Stimulated activated CD8-positive, alpha-beta memory T cell treated with anti-CD3 and anti-CD28 coated beads, Interleukin-7, amount 100 ng/mL, for 1 hour (primary cell): ENCODE measurements around the gene FAM20C.

Experiments
- DNase-seq, 2 donors: peaks; one replicate each; pipeline ENCODE4 v3.0.0-alpha.2; 2020; ENCODE audit warnings: low read depth in 2 of 2

The FAM20C gene

GRCh38 chr7:271266-272107, 79.1 kb downstream of the FAM20C start:
- DNase-seq: no peak

DNA sequence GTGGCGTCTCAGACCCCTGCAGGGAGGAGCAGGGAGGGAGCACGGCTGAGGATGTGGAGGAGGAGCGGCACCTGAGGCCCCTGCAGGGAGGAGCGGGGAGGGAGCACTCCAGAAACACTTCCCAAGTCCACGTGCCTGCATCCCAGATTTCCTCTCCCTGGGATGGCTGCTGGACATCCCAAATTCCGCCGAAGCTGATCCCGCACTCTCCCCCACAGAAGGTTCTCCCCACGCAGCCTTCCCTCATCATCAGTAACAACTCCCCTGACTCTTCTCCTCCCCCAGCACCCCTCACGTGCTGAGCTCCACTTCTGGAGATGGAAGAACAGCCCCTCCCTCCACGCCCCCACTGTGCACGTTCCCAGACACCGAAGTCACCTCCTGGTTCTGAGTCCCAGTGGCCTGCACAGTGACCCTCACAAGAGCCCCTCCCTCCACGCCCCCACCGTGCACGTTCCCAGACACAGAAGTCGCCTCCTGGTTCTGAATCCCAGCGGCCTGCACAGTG, 79.8 kb downstream of the FAM20C start:
- no peak for DNase-seq

- DNase-seq: no peak
Measured at GRCh38 chr7:272631-273030, 80.3 kb downstream of the FAM20C start.

DNA sequence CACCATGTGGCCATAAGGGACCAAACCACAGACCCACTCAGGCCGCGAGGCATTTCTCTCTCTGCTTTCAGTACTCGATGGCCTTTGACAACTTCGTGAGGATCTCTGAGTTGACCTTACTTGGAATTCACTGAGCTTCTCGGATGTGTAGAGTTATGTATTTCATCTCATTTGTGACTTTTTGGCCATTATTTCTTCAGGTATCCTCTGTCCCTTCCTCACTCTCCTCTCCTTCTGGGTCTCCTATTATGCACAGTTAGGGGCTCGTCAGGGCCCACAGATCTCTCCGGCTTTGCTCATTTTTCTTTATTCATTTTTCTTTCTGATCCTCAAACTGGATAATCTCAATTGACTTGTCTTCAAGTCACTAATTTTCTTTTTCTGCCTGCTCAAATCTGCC, 81.0 kb downstream of the FAM20C start:
- no peak for DNase-seq

GRCh38 chr7:274266-274665, 81.9 kb downstream of the FAM20C start:
- no peak for DNase-seq

- DNase-seq: no peak
Measured at GRCh38 chr7:276230-276835, 84.0 kb downstream of the FAM20C start.

- DNase-seq: no peak
Measured at GRCh38 chr7:277228-277627, 84.9 kb downstream of the FAM20C start.

DNA sequence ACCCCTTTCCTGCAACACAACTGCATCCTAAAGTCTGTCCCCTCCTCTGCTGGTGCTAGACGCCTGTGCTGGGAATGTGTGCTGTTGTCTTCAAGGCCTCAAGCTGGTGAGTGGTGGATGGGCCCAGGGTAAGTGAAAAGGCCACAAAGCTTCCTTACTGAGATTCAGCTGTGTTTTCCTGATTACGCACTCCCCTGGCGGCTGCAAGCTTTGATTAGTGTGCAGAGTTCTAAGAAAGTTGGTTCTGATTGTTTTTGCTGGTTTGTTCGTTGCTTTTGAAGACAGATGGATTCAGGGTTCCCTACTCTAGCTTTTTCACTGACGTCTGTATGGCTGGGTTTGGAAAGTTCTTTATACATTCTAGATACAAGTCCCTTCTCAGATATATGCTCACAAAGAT, 85.7 kb downstream of the FAM20C start:
- no peak for DNase-seq

- DNase-seq: no peak
Measured at GRCh38 chr7:279821-280220, 87.5 kb downstream of the FAM20C start.

- DNase-seq: no peak
Measured at GRCh38 chr7:280461-280860, 88.1 kb downstream of the FAM20C start.

DNA sequence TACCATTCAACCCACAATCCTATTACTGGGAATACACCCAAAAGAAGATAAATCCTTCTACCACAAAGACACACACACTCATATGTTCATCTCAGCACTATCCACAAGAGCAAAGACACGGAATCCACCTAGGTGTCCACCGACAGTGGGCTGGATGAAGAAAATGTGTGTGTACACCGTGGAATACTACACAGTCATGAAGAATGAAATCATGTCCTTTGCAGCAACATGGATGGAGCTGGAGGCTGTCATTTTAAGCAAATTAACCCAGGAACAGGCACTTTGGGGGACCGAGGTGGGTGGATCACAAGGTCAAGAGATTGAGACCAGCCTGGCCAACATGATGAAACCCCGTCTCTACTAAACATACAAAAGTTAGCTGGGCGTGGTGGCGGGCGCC, 89.3 kb downstream of the FAM20C start:
- DNase-seq: no peak

- no peak for DNase-seq
Measured at GRCh38 chr7:282621-283020, 90.2 kb downstream of the FAM20C start.

DNA sequence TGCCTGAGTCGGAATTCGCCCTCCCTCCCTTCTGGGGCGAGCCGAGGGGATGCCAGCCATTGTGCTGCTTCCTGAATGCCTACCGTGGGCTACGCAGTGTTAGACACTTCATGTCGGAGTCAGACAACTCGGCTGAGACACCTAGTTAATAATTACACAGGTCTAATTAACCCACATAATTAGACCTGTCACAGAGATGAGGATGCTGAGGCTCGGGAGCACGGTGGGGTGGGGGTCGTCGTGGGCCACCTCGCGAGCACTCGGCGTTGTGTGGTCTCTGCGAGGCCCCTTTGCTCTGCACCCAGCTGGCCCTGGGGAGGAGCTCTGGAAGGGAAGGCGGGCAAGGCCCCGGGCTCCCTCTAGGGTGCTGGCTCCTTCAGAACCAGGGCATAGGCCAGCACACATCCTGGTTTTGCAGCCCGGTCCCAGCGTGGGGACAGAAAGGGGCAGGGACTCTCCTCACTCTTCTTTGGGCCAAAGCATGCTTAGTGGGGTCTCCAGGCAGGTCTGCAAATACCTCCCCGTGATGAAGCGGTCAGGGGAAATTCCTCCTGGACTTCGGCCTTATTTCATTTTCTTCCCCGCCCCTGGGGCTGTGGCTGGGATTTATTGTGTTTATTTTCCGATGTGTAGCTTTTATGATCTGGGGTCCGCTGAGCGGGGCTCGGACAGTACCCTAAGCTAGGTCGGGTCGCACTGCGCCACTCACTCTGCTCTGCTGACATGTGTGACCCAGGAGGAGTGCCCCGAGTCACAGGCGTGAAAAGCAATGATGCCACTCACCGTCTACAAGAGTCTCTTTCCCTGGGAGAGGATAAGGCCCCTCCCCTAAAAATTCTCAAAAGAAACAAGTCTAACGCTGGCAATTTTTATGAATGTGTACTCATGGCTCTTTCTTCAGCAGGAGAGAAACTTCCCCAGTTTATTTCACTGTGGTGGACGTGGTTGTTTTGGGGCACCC, 92.7 kb downstream of the FAM20C start:
- DNase-seq: no peak

DNA sequence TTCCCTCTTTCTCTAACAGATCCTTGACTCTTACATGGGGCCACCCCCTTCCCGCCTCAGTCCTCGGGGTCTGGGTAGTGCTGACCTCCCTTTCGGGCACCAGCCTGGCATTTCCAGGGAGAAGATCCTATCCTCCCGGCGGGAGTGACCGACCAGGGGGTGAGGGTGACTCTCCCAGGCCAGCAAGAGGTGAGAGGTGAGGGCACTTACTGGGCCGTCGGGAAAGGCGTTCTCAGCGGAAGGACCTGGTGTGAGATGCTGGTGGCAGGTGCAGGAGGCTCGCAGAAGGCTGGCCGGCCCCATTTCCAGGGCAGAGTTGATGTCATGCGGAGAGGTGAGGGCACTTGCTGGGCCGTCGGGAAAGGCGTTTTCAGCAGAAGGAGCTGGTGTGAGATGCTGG, 93.4 kb downstream of the FAM20C start:
- no peak for DNase-seq

GRCh38 chr7:286266-286665, 93.9 kb downstream of the FAM20C start:
- no peak for DNase-seq

DNA sequence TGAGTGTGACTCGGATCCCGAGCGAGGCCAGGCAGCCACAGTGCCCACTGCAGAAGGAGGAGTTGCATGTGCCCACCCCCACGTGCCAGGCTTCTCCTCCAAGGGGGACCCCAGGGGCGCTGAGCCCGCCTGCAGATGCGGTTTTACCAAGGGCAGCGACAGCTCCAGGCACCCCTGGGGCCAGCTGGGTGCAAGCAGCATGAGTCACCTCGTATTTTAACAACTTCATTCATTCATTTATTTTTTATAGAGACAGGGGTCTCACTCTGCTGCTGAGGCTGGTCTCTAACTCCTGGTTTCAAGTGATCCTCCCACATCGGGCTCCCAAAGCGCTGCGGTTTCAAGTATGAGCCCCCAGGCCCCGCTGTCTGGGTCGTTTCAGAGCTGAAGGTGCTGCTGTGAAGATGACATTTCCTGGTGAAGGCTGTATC, 96.3 kb downstream of the FAM20C start:
- no peak for DNase-seq

DNA sequence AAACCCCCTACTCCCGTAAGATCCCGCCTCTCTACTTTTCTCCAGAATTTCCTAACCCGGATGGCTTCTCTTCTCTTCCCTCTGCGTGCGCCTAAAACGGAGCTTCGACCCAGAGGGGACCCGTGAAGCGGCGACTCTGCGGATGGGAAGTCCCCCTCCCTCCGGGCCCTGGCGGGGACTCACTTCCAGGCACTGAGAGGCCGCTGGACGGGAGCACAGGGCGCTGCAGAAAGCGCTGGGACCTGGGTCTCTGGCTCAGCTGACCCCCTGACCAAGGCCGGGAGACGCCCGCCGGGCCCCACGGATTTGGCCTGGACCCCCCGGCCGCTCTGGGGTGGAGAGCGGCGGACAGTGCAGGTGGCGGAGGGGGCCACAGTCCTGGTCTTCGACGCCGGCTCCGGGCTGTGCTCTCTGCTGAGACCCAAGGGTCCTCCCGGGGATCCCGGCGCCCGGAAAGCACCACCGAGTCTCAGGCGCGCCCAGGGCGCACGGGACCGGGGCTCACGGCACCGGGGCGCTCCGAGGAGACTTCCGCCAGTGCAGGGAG, 96.9 kb downstream of the FAM20C start:
- no peak for DNase-seq

DNA sequence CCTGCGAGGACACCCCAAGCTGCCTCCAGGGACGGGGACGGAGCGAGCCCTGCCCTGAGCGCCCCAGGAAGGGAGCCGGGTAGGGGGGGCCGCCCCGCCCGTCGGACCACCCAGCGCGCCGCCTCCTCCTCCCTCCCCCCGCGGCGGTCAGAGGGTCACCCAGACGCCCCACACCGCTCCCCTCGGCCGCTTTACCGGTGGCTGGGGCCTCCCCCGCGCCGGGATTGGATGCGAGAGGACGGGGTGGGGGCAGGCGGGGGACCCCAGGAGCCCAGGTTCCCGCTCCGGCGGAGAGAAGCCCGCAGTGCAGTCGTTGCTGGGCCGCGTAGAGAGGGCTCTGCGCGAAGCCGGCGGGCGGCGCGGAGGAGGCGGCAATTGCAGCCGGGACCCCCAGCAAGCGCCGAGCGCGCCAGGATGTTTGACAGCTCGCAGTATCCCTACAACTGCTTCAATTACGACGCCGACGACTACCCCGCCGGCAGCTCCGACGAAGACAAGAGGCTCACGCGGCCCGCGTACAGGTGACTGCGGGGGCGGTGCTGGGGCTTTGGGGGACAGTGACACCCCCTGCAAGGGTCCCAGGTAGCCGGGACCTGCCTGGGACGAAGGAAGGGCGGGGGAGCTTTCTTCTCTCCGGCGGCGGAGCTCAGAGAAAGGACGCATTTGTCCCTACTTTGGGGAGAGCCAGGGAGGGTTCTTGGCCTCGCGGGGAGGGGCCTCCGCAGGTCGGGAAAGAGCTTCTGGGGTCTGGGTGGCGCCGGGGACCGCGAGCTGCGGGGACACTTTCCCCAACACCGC, 97.6 kb downstream of the FAM20C start, which contains the start of gene FOXL3:
Gene FOXL3, plus strand, starts transcription at position 415 of the 798 bp plus-strand sequence. Its CDS starts 0 bp downstream, at position 415.
- no peak for DNase-seq

DNA sequence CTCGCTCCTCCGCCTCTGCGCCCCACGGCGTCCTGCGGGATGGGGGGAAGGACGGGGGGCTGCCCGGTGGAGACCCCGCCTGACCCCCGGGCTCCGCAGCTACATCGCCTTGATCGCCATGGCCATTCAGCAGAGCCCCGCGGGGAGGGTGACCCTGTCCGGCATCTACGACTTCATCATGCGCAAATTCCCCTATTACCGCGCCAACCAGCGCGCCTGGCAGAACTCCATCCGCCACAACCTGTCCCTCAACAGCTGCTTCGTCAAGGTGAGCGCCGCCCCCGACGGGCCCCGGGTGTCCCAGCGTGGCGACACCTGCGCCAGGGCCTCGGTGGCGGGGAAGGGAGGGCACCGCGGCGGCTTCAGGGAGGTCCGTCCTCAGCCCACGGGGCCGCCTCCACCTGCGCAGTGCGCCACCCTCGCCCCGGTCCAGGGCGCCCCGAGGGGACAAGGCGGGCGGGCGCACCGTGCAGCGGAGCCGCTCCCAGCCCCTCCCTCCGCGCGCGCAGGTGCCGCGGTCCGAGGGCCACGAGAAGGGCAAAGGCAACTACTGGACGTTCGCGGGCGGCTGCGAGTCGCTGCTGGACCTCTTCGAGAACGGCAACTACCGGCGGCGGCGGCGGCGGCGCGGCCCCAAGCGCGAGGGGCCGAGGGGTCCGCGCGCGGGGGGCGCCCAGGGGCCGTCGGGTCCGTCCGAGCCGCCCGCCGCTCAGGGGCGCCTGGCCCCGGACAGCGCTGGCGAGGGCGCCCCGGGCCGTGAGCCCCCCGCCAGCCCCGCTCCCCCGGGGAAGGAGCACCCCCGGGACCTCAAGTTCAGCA, 98.4 kb downstream of the FAM20C start:
- DNase-seq: no peak
